Lower leg skin (tissue), 4 donors: ENCODE data around the gene SH3RF2. TPM values are rescaled to one million over a fixed set of nuclear protein-coding genes. Genes with fewer than 3 reads are reported as not detected.

Experiments
- DNase-seq, 2 donors: peaks; one replicate each; pipeline ENCODE4 v3.0.0-alpha.2; 2019; ENCODE audit warnings: low spot score in 2 of 2
- H3K4me3 ChIP-seq: fragments of 200-600 bp; sonication (generic); 2 replicates; pipeline ENCODE4 v1.5.1; 2017; ENCODE audit warnings: mild to moderate bottlenecking, low read depth; ENCODE audit not compliant: poor library complexity, severe bottlenecking
- CTCF ChIP-seq, 3 donors: fragments of 450-650 bp; IDR thresholded peaks; one replicate each; pipeline ENCODE4 v1.5.1; 2016; ENCODE audit warnings: antibody characterized with exemption in 3 of 3, mild to moderate bottlenecking in 3 of 3, moderate library complexity in 2 of 3
- POLR2A ChIP-seq, 2 donors: fragments of 450-650 bp; IDR thresholded peaks; one replicate each; pipeline ENCODE4 v1.6.1; 2016 to 2017; ENCODE audit warnings: antibody characterized with exemption in 2 of 2, mild to moderate bottlenecking in 1 of 2, moderate library complexity in 1 of 2
- WGBS, 2 donors: methylation state at CpG; one replicate each; pipeline ENCODE4 v1.1.5; 2018; 5-methylcytosine and 5-hydroxymethylcytosine counted together
- intact Hi-C: fragments of 100-400 bp; cut with DNase I; formaldehyde crosslinking; loops from one replicate; pipeline ENCODE4 v1.15.0; 2023; ENCODE audit warnings: low total_unique reads
- total RNA-seq, 4 donors: library from RNA; depleted of rRNA; stranded (reverse); fragments of >200 nt; gene quantifications; one replicate each; pipeline ENCODE4 v1.1.0, GENCODE V29; 2016

The SH3RF2 gene
- total RNA-seq, 4 donors from 2014 or later: 109 to 169 (median 121) TPM

- intact Hi-C loops: no loop called here
- 92% methylated on average over 1 of the region's 1 CpG for WGBS, 2 donors
- TF ChIP-seq POLR2A (IDR thresholded peaks at IDR 0.05): no peak
- no peak for TF ChIP-seq CTCF (IDR thresholded peaks at IDR 0.05)
Observed at GRCh38 chr5:146015001-146015400, 78.6 kb downstream of the SH3RF2 start.

GRCh38 chr5:146016764-146017484, 80.5 kb downstream of the SH3RF2 start:
- WGBS, 2 donors: 62 to 68% methylated on average over 4 of the region's 4 CpGs
- DNase-seq: no peak
- intact Hi-C loops: no loop called here
- TF ChIP-seq CTCF (IDR thresholded peaks at IDR 0.05): no peak
- TF ChIP-seq POLR2A (IDR thresholded peaks at IDR 0.05): no peak
- H3K4me3 ChIP-seq: no peak overlapping the region

More at GRCh38 chr5:146015001-146015400, 78.6 kb downstream of the SH3RF2 start:
- H3K4me3 ChIP-seq: no peak overlapping the region
- no peak for DNase-seq

- no peak overlapping the region for H3K4me3 ChIP-seq
- 75 to 83% methylated on average over 5 of the region's 5 CpGs for WGBS, 2 donors
- DNase-seq: no peak
- TF ChIP-seq POLR2A (IDR thresholded peaks at IDR 0.05): no peak
- TF ChIP-seq CTCF (IDR thresholded peaks at IDR 0.05): no peak
- intact Hi-C loops: no loop called here
Observed at GRCh38 chr5:146018514-146019375, 82.4 kb downstream of the SH3RF2 start.

GRCh38 chr5:146020100-146020499, 83.7 kb downstream of the SH3RF2 start:
- TF ChIP-seq CTCF (IDR thresholded peaks at IDR 0.05) (no peak), POLR2A (IDR thresholded peaks at IDR 0.05) (no peak)
- 36 to 63% methylated on average over 2 of the region's 2 CpGs for WGBS, 2 donors
- no peak overlapping the region for H3K4me3 ChIP-seq
- no peak for DNase-seq
- intact Hi-C loops: no loop called here

- TF ChIP-seq CTCF (IDR thresholded peaks at IDR 0.05): no peak
- no peak for TF ChIP-seq POLR2A (IDR thresholded peaks at IDR 0.05)
- no peak overlapping the region for H3K4me3 ChIP-seq
- intact Hi-C loops: no loop called here
- 74% methylated on average over 3 of the region's 3 CpGs for WGBS, 2 donors
- no peak for DNase-seq
Observed at GRCh38 chr5:146024034-146024433, 87.7 kb downstream of the SH3RF2 start.
